Left renal pelvis (tissue), 4 donors: Measurements from ENCODE around the gene LMO1. TPM values are rescaled to one million over a fixed set of nuclear protein-coding genes. Genes with fewer than 3 reads are reported as not detected.

Experiments used
- DNase-seq, 4 donors: peaks; one replicate each; pipeline ENCODE4 v3.0.0-alpha.2; 2013; ENCODE audit warnings: low read depth in 4 of 4, low spot score in 3 of 4
- polyA plus RNA-seq, 4 donors: library from polyadenylated mRNA; unstranded; fragments of 120-200 nt; gene quantifications; one replicate each; pipeline ENCODE4 v1.2.1, GENCODE V29; 2013; ENCODE audit not compliant: insufficient read length in 4 of 4

The LMO1 gene
- polyA plus RNA-seq, 4 donors = 0.16 to 0.84 (median 0.53) TPM

GRCh38 chr11:8250434-8250833 is 13.2 kb downstream of the LMO1 start:
- no peak for DNase-seq

DNA sequence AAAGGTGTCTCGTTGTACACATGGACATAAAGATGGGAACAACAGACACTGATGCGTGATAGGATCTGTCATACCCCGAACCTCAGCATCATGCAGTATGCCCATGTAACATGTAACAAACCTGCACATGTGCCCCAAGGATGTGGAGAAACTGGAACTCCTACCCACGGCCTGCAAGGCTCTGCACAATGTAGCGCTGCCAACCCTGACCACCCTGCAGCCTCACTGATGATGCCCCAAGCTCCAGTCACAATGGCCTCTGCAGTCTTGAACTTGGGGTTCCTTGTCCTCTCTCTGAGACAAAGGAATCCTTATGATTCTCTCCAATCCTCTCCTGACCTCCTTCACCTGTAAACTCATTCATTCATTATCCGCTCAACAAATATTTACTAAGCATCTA is 14.2 kb downstream of the LMO1 start:
- no peak for DNase-seq

GRCh38 chr11:8248786-8249185 is 14.9 kb downstream of the LMO1 start:
- DNase-seq = no peak

DNA sequence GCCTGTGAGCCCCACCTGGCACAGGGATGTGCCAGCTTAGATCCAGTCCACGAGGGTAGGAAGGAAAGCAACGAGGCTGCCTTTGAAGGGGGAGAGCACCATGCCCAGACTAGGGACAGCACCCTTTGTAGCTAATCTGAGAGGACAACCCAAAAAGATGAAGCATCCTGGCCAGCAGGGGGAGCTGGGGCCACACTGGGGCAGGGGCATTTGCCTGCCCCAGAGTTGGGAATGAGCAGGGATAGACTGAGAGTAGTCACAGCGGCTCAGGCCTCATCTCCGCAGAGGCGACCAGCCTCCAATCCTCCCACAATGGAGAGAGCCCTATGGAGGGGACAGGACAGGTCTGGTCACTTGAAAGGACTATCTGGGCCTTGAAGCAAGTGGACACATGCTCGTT is 16.4 kb downstream of the LMO1 start:
- DNase-seq = no peak

DNA sequence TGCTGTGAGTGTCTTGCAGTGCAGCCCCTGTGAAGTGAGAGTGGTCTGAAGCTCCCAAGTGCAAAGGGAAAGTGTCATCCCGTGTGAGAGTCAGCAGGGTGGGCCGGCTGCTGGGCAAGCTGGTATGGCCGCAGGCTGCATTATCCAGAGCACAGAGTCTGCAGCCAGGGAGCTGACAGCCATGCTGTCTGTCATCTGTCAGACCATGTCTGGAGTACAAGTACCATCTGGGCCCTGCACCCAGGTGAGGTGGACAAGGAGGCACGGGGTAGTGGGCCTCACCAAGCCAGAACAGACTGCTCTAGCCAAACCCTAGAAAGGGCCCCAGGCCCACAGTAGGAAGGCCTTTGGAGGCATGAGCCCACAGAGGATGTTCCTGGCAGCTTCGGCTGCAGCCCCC is 20.2 kb downstream of the LMO1 start:
- DNase-seq = no peak

DNA sequence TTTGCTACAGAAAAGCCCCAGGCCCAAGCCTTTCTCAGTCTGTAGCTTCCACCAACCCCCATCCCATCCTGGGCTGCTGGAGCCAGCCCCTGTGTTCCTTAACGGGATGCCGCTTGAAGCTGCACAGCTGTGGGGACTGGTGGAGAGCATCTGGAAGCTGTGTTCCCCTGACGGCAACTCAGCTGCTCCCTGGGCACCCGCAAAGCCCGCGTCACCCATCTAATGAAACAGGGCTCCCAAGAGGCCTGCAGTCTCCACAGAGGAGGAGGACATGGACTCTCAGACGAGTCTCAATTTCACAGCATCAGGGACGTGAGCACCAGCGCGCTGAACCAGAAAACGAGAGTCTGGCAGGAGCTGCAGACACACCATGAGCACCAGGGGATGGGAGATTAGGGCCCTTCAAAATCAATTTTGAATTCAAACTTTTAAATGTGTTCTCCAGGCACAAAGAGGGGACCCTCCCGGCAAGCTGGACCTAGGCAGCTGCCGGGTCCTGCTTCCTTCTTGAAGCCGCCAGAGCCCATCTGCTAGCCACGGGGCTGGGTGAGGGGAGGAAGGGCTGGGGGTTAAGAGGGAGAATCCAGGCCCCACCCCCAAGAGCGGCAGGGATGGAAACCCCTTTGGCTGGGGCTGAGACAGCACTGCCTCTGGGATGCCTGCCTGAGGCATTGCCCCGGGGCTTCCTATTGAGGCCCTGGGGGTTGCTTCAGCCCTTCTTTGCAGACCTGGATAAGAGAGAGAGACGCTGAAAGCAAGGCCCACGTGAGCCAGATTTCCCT is 21.0 kb downstream of the LMO1 start:
- no peak for DNase-seq

DNA sequence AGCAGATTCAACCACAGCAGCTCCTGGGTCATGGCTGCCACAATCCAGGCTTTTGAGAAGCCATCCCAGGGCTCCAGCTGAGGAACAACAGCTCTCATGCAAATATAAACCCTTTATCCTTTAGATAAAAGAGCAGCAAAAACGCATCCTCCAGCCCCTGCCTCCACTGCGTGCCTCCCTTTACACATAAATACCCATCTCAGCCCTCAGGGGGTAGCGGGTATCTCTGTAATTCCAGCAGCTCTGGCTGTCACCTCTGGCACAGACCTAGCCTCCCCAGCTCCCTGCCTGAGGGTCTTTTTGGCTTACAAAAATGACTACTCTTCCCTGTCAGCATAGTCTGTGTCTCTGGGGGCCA is 21.6 kb downstream of the LMO1 start:
- no peak for DNase-seq

- no peak for DNase-seq
Observed at GRCh38 chr11:8241373-8242117, 22.1 kb downstream of the LMO1 start.

DNA sequence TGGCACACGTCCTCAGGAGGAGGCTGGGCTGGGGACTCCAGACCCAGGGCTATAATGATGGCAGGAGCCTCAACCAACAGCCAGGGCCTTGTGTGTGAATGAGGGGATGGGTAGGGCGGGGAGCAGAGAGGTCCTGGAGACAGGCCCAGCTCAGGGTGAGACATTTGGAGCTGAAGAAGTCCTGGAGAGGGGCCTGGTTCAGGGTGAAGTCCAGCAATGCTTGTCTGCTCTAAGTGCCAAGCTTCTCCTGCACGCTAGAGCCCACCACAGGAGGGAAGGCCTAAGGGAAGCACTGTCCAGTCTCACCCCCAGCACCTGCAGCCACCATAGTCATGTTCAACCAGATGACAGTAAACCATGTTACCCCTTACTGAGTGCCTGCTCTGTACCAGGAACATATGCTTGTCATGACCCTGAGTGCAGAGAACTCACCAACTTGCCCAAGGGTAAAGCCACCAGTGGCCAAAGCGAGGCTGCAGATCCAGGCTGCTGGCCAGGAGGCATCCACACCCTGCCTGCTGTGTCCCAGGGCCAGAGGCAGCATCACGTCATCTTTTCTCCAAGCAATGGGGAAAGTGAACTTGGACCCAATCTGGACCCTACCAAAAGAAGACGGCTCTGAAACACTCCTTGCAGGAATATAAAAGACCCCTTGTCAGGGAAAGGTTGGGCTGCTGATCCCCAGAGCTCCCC is 24.0 kb downstream of the LMO1 start:
- no peak for DNase-seq

DNA sequence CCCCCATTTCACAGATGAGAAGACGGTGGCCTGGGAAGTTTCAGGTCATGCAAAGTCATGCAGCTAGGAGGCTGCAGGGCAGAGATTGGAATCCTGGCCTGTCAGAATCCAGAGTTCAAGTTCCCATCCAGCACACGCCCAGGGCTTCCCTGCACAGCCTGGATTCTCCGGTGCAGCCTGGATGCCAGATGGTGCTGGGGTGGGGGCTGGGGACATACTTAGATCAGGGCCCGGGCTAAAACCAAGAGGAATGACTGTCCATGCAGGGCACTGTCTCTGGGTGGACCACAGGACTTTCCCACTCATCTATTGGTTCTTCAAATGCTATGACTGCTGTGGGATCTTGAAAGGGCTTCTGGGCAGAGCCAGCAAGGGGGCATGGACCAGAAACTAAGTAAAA is 24.6 kb downstream of the LMO1 start:
- DNase-seq = no peak

DNA sequence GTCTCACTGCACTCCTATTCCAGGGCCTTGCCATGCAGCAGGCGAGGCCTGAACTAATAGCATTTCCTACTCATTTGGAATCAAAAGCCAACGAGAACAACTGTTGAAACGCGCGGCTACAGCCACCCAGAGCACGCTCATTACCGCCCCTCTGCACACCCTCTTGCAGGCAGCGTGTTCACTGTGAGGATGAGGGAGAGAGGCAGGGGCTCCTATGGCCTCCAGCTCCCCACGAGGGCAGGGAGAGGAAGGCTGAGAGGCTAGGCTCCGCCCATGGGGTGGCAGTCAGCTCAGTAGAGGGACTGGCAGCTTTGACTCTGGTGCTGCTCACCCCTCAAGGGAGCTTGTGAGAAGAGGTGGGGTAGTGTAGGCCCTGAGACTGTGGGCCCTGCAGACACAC is 26.2 kb downstream of the LMO1 start:
- DNase-seq = no peak

DNA sequence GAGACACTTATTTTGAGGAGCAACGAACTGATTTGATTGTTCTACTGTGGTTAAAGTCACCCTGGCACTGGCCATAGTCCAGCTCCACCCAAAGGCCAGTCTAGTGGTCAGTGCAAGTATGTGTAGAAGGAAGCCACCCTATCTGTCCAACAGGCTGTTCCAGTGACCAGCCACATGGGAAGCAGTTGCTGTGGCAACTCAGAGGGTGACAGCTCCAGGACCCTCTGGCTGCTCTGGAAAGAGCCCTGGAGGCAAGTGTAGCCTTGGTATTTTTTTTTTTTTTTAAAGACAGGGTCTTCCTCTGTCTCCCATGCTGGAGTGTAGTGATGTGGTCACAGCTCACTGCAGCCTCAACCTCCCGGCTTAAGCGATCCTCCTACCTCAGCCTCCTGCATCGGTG is 27.8 kb downstream of the LMO1 start:
- DNase-seq = no peak

GRCh38 chr11:8234910-8235309 is 28.8 kb downstream of the LMO1 start:
- no peak for DNase-seq

- no peak for DNase-seq
Observed at GRCh38 chr11:8234425-8234821, 29.3 kb downstream of the LMO1 start.

- no peak for DNase-seq
Observed at GRCh38 chr11:8233691-8234424, 29.8 kb downstream of the LMO1 start.

GRCh38 chr11:8232849-8233606 is 30.6 kb downstream of the LMO1 start:
- no peak for DNase-seq

DNA sequence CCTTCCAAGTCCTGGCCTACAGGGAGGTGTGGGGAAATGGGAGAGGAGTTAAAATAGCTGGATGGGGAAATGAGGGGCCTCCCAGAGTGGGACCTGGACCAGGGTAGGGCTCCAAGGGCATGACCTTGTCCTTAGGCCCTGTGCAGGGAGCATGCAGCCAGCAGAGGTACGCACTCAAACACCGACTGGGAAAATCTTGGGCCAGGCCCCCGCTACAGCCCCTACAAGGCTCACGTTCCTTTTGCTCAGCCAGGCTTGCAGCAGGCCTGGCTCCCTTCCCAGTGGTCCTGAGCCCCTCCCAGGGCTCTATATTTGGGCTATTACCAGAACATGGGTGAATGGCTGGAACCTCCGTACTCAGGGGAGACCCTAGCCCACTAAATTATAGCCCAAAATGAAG is 31.3 kb downstream of the LMO1 start:
- DNase-seq = no peak

GRCh38 chr11:8231979-8232378 is 31.7 kb downstream of the LMO1 start:
- no peak for DNase-seq

- DNase-seq = no peak
Observed at GRCh38 chr11:8230921-8231847, 32.5 kb downstream of the LMO1 start.
